GM23338 (cell line): Measurements from ENCODE around the gene DCAF7. TPM values are rescaled to one million over a fixed set of nuclear protein-coding genes. Genes with fewer than 3 reads are reported as not detected.
A peak's percentile ranks its signal among the peaks of the same experiment; 100 is the strongest.

Source experiments
- ATAC-seq: fragments of 200-7000 bp; cut with Tn5 transposase; 3 replicates; pipeline ENCODE4 v1.9.1; 2020
- DNase-seq: peaks from one replicate; pipeline ENCODE4 v3.0.0-alpha.2; 2015; ENCODE audit warnings: low spot score
- H2AFZ ChIP-seq: fragments of 200-600 bp; sonication (generic); 2 replicates; pipeline ENCODE4 v1.8.0; 2016; ENCODE audit warnings: antibody characterized with exemption, mild to moderate bottlenecking, moderate library complexity
- H3F3A ChIP-seq: fragments of 200-600 bp; sonication (generic); replicated peaks from 2 replicates; pipeline ENCODE4 v1.8.0; 2017; ENCODE audit warnings: antibody characterized with exemption, mixed run types, low read depth
- H3K27ac ChIP-seq: fragments of 200-600 bp; sonication (generic); 2 replicates; pipeline ENCODE4 v1.6.1; 2016; ENCODE audit warnings: low read depth
- H3K27me3 ChIP-seq: fragments of 200-600 bp; sonication (generic); 2 replicates; pipeline ENCODE4 v1.8.0; 2016; ENCODE audit warnings: mild to moderate bottlenecking, mixed run types, moderate library complexity; ENCODE audit not compliant: insufficient read depth
- H3K36me3 ChIP-seq: fragments of 200-600 bp; sonication (generic); 2 replicates; pipeline ENCODE4 v1.8.0; 2016; ENCODE audit warnings: mild to moderate bottlenecking; ENCODE audit not compliant: insufficient read depth
- H3K4me1 ChIP-seq: fragments of 200-600 bp; sonication (generic); 2 replicates; pipeline ENCODE4 v1.8.0; 2016; ENCODE audit warnings: mild to moderate bottlenecking, moderate library complexity; ENCODE audit not compliant: insufficient read depth
- H3K4me2 ChIP-seq: fragments of 200-600 bp; sonication (generic); 2 replicates; pipeline ENCODE4 v1.7.1; 2017; ENCODE audit warnings: mixed run types
- H3K4me3 ChIP-seq: fragments of 200-600 bp; sonication (generic); 2 replicates; pipeline ENCODE4 v1.6.1; 2016; ENCODE audit warnings: mixed run types
- H3K79me2 ChIP-seq: fragments of 200-600 bp; sonication (generic); replicated peaks from 2 replicates; pipeline ENCODE4 v1.8.0; 2017; ENCODE audit warnings: mild to moderate bottlenecking; ENCODE audit not compliant: insufficient read depth
- H3K9me2 ChIP-seq: fragments of 200-600 bp; sonication (generic); 2 replicates; pipeline ENCODE4 v1.8.0; 2017; ENCODE audit not compliant: insufficient read depth
- H4K20me1 ChIP-seq: fragments of 200-600 bp; sonication (generic); replicated peaks from 2 replicates; pipeline ENCODE4 v1.8.0; 2017; ENCODE audit warnings: mild to moderate bottlenecking; ENCODE audit not compliant: insufficient read depth
- H3K27ac Mint-ChIP-seq: 2 replicates; pipeline ENCODE4 v1.8.0; 2020; ENCODE audit warnings: inconsistent platforms, mild to moderate bottlenecking, moderate library complexity, mixed read lengths
- H3K27me3 Mint-ChIP-seq: 3 replicates; pipeline ENCODE4 v1.8.0; 2022; ENCODE audit warnings: low read depth, mild to moderate bottlenecking, moderate library complexity, mixed read lengths, inconsistent platforms; ENCODE audit not compliant: insufficient read depth, poor library complexity
- H3K36me3 Mint-ChIP-seq: 3 replicates; pipeline ENCODE4 v1.8.0; 2021; ENCODE audit warnings: low read depth, mild to moderate bottlenecking, inconsistent platforms, moderate library complexity, mixed read lengths
- H3K4me1 Mint-ChIP-seq: 3 replicates; pipeline ENCODE4 v1.8.0; 2020; ENCODE audit warnings: mild to moderate bottlenecking, inconsistent platforms, mixed read lengths
- H3K4me3 Mint-ChIP-seq: 3 replicates; pipeline ENCODE4 v1.8.0; 2021; ENCODE audit warnings: moderate library complexity, mild to moderate bottlenecking, inconsistent platforms, mixed read lengths
- H3K9me3 Mint-ChIP-seq: 3 replicates; pipeline ENCODE4 v1.8.0; 2020; ENCODE audit warnings: moderate library complexity, mild to moderate bottlenecking, inconsistent platforms, mixed read lengths
- CREB1 ChIP-seq: fragments of 250-450 bp; sonication (Bioruptor Pico); IDR thresholded peaks from 2 replicates; pipeline ENCODE4 v1.5.0; 2020; ENCODE audit warnings: low read depth, mild to moderate bottlenecking, moderate library complexity
- CTCF ChIP-seq, 2 experiments: fragments of 200-600 bp in 1 of 2; sonication (generic) in 1 of 2; conservative IDR thresholded peaks; 2 replicates each; pipeline versions ENCODE4 v1.5.1 to v1.6.1; 2016 to 2017; ENCODE audit warnings: antibody characterized with exemption in 2 of 2, low read depth in 2 of 2, mild to moderate bottlenecking in 2 of 2, moderate library complexity in 1 of 2
- EZH2 ChIP-seq: fragments of 200-600 bp; sonication (generic); IDR thresholded peaks from one replicate; pipeline ENCODE4 v1.8.0; 2017; ENCODE audit warnings: antibody characterized with exemption, mild to moderate bottlenecking, low read depth; ENCODE audit not compliant: unreplicated experiment
- EZH2phosphoT487 ChIP-seq: fragments of 200-600 bp; sonication (generic); IDR thresholded peaks from one replicate; pipeline ENCODE4 v1.8.1; 2018; ENCODE audit warnings: antibody characterized with exemption; ENCODE audit not compliant: unreplicated experiment
- JUNB ChIP-seq: IDR thresholded peaks from one replicate; pipeline ENCODE4 v1.6.1; 2016; ENCODE audit warnings: antibody characterized with exemption; ENCODE audit not compliant: unreplicated experiment
- NANOG ChIP-seq: IDR thresholded peaks from 2 replicates; pipeline ENCODE4 v1.6.1; 2016; ENCODE audit warnings: antibody characterized with exemption, borderline replicate concordance
- POLR2AphosphoS5 ChIP-seq: IDR thresholded peaks from 2 replicates; pipeline ENCODE4 v1.6.1; 2016; ENCODE audit warnings: antibody characterized with exemption, low read depth
- STAT1 ChIP-seq: IDR thresholded peaks from one replicate; pipeline ENCODE4 v1.6.1; 2016; ENCODE audit warnings: antibody characterized with exemption; ENCODE audit not compliant: unreplicated experiment
- ZNF114 ChIP-seq: fragments of 250-450 bp; sonication (Bioruptor Pico); IDR thresholded peaks from 2 replicates; pipeline ENCODE4 v1.5.0; 2020; ENCODE audit warnings: mild to moderate bottlenecking, moderate library complexity
- ZNF331 ChIP-seq: fragments of 250-450 bp; sonication (Bioruptor Pico); IDR thresholded peaks from 2 replicates; pipeline ENCODE4 v1.5.0; 2020; ENCODE audit warnings: low read depth, mild to moderate bottlenecking, moderate library complexity
- ZNF462 ChIP-seq: fragments of 250-450 bp; sonication (Bioruptor Pico); IDR thresholded peaks from 2 replicates; pipeline ENCODE4 v1.5.0; 2020; ENCODE audit warnings: mild to moderate bottlenecking, moderate library complexity
- polyA plus RNA-seq: library from polyadenylated mRNA; unstranded; fragments of >200 nt; fragmentation: Nextera tagmentation; extraction: Ambion mirVana; gene quantifications from 2 replicates; pipeline ENCODE4 v1.2.1, GENCODE V29; 2016
- total RNA-seq: library from RNA; depleted of rRNA; stranded (reverse); fragments of >200 nt; shearing (Covaris generic); gene quantifications from 2 replicates; pipeline ENCODE4 v1.2.3, GENCODE V29; 2014
- TF ChIP-seq, protein P1 (sequence below): IDR thresholded peaks from 2 replicates; pipeline ENCODE4 v1.6.1; 2016; ENCODE audit warnings: antibody characterized with exemption
- TF ChIP-seq, protein P2 (sequence below): IDR thresholded peaks from one replicate; pipeline ENCODE4 v1.6.1; 2018; ENCODE audit warnings: antibody characterized with exemption; ENCODE audit not compliant: unreplicated experiment

The DCAF7 gene
- total and polyA plus RNA-seq, 2 experiments from 2014 or later = 31.3 to 60.1 TPM

- Mint-ChIP-seq H3K27me3 (peaks cover 3% of the 10 kb centered on the region), H3K36me3 (peaks cover 33% of the 10 kb centered on the region), H3K27ac (no peak overlapping the region), H3K9me3 (no peaks in the 10 kb centered on the region), H3K4me1 (no peaks in the 10 kb centered on the region), H3K4me3 (no peak overlapping the region)
- Histone ChIP-seq H2AFZ (no peak overlapping the region), H3K36me3 (0 out of 2 replicates have a peak, but pooled peaks cover 6% of the 10 kb centered on the region), H3K27me3 (no peaks in the 10 kb centered on the region), H3K4me1 (no peaks in the 10 kb centered on the region), H3K79me2 (no peaks in the 10 kb centered on the region), H3K9me2 (no peaks in the 10 kb centered on the region), H4K20me1 (no peaks in the 10 kb centered on the region), H3K27ac (no peak overlapping the region), H3F3A (0 out of 2 replicates have a peak, but pooled peaks cover 3% of the 10 kb centered on the region), H3K4me3 (no peak overlapping the region), H3K4me2 (no peak overlapping the region)
- no peak for DNase-seq
- TF ChIP-seq JUNB (no peak), NANOG (no peak), ZNF462 (CRISPR knock-in tag) (no peak), POLR2AphosphoS5 (no peak), EZH2 (no peak), CREB1 (CRISPR knock-in tag) (no peak), STAT1 (no peak), EZH2phosphoT487 (no peak), ZNF114 (CRISPR knock-in tag) (no peak), ZNF331 (no peak), CTCF (conservative IDR thresholded peaks at IDR 0.05; ENCODE audit: low read depth in 2 of 2) (no peak)
- TF ChIP-seq, protein P1, sequence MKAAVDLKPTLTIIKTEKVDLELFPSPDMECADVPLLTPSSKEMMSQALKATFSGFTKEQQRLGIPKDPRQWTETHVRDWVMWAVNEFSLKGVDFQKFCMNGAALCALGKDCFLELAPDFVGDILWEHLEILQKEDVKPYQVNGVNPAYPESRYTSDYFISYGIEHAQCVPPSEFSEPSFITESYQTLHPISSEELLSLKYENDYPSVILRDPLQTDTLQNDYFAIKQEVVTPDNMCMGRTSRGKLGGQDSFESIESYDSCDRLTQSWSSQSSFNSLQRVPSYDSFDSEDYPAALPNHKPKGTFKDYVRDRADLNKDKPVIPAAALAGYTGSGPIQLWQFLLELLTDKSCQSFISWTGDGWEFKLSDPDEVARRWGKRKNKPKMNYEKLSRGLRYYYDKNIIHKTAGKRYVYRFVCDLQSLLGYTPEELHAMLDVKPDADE = no peak
- TF ChIP-seq, protein P2, sequence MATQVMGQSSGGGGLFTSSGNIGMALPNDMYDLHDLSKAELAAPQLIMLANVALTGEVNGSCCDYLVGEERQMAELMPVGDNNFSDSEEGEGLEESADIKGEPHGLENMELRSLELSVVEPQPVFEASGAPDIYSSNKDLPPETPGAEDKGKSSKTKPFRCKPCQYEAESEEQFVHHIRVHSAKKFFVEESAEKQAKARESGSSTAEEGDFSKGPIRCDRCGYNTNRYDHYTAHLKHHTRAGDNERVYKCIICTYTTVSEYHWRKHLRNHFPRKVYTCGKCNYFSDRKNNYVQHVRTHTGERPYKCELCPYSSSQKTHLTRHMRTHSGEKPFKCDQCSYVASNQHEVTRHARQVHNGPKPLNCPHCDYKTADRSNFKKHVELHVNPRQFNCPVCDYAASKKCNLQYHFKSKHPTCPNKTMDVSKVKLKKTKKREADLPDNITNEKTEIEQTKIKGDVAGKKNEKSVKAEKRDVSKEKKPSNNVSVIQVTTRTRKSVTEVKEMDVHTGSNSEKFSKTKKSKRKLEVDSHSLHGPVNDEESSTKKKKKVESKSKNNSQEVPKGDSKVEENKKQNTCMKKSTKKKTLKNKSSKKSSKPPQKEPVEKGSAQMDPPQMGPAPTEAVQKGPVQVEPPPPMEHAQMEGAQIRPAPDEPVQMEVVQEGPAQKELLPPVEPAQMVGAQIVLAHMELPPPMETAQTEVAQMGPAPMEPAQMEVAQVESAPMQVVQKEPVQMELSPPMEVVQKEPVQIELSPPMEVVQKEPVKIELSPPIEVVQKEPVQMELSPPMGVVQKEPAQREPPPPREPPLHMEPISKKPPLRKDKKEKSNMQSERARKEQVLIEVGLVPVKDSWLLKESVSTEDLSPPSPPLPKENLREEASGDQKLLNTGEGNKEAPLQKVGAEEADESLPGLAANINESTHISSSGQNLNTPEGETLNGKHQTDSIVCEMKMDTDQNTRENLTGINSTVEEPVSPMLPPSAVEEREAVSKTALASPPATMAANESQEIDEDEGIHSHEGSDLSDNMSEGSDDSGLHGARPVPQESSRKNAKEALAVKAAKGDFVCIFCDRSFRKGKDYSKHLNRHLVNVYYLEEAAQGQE = no peak
- ATAC-seq = peak; percentile 54
Measured at GRCh38 chr17:63611354-63611753, 61.1 kb downstream of the DCAF7 start.
